ENCODE measurements around the gene ZACN. TPM values are rescaled to one million over a fixed set of nuclear protein-coding genes. Genes with fewer than 3 reads are reported as not detected.

The ZACN gene
- total and polyA plus RNA-seq, 8 donors = 0.12 to 27.5 (median 17.8) TPM; not detected in 1

DNA sequence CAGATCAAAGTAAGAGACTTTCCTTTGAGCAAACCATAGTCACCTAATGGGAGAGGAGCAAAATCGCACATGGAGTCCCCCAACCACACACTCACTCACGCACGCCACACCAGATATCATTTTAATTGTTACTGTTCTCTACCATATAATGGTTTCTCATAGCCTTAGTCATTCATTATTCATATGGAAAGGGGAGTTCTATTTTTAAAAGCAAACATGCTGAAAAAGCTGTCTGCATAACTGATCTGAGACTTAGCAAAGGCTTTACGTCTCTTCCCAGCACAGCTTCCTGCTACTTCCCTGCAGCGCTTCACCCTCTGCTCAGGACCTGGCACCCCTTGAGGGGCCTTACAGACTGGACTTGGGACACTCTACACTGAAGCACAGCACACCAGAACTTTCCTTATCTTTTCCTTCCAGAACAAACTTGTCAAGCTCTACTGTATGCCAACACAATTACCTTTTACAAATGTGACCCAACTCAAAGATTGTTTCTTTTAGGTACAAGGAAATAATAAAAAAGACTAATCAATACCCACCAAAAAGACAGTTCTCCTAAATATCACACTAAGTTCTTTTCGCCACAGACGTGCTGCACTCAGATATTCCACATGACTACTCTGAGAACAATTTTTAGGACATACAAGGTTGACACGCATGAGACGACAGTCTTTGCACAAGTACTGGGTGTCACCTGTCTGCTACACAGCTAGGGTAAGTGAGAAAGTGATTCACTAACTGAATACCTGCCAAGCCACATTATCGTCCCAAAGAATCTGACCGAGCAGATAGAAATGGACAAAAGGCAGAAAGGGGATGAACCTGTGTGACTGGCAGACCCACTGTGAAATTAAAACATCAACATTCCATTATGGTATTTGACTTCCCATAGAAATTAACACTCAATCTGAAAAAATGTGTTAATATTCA, 28.2 kb upstream of the ZACN start:
- TF ChIP-seq, protein P1, sequence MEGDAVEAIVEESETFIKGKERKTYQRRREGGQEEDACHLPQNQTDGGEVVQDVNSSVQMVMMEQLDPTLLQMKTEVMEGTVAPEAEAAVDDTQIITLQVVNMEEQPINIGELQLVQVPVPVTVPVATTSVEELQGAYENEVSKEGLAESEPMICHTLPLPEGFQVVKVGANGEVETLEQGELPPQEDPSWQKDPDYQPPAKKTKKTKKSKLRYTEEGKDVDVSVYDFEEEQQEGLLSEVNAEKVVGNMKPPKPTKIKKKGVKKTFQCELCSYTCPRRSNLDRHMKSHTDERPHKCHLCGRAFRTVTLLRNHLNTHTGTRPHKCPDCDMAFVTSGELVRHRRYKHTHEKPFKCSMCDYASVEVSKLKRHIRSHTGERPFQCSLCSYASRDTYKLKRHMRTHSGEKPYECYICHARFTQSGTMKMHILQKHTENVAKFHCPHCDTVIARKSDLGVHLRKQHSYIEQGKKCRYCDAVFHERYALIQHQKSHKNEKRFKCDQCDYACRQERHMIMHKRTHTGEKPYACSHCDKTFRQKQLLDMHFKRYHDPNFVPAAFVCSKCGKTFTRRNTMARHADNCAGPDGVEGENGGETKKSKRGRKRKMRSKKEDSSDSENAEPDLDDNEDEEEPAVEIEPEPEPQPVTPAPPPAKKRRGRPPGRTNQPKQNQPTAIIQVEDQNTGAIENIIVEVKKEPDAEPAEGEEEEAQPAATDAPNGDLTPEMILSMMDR (IDR thresholded peaks at IDR 0.05) = no peak
- Histone ChIP-seq H3K4me3 (no peak overlapping the region), H3K36me3 (peaks cover 0 to 99% of the 10 kb centered on the region in 2 donors), H3K27ac (peak overlapping the region; percentile 46 to 69), H3K4me1 (peaks cover 4 to 20% of the 10 kb centered on the region in 2 donors), H3K9me3 (no peaks in the 10 kb centered on the region), H3K27me3 (no peaks in the 10 kb centered on the region)
- DNase-seq (peak in 1 of 4 donors; percentile 39), ATAC-seq (peak; percentile 57)
- intact Hi-C loops (cut with DNase I) = no loop called here

DNA sequence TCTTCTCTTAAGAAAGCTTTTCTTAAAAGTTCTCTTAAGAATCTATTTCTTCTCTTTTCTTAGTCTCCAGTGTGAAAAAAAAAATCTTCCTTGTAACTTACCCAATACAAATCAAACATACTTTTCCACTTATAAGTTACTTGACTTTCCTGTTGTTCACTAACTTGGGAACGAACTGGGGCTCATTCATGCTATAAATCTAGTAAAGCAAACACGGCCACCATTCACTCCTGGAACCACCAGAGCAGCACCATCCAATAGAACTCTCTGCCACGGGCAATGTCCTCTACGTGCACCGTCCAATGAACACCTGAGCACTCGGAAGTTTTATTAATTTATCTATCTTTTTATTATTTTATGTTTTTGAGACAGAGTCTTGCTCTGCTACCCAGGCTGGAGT, 27.4 kb upstream of the ZACN start:
- Histone ChIP-seq H3K36me3 (peaks cover 0 to 99% of the 10 kb centered on the region in 2 donors), H3K4me3 (no peak overlapping the region), H3K4me1 (peaks cover 4 to 20% of the 10 kb centered on the region in 2 donors), H3K27ac (peak overlapping the region; percentile 46 to 69), H3K9me3 (no peaks in the 10 kb centered on the region), H3K27me3 (no peaks in the 10 kb centered on the region)
- intact Hi-C loops (cut with DNase I) = no loop called here
- DNase-seq (peak in 1 of 4 donors; percentile 56), ATAC-seq (peak; percentile 29)
- TF ChIP-seq, protein P1 (IDR thresholded peaks at IDR 0.05) = no peak

- TF ChIP-seq, protein P1 (IDR thresholded peaks at IDR 0.05) = no peak
- Histone ChIP-seq H3K4me1 (peaks cover 4 to 20% of the 10 kb centered on the region in 2 donors), H3K4me3 (no peak overlapping the region), H3K27me3 (no peaks in the 10 kb centered on the region), H3K9me3 (no peaks in the 10 kb centered on the region), H3K36me3 (peaks cover 0 to 99% of the 10 kb centered on the region in 2 donors), H3K27ac (peak overlapping the region; percentile 68 to 84)
- ATAC-seq (peak; percentile 57), DNase-seq (peak in 1 of 4 donors; percentile 83)
- intact Hi-C loops (cut with DNase I) = no loop called here
Observed at GRCh38 chr17:76053246-76054111, 25.5 kb upstream of the ZACN start.

DNA sequence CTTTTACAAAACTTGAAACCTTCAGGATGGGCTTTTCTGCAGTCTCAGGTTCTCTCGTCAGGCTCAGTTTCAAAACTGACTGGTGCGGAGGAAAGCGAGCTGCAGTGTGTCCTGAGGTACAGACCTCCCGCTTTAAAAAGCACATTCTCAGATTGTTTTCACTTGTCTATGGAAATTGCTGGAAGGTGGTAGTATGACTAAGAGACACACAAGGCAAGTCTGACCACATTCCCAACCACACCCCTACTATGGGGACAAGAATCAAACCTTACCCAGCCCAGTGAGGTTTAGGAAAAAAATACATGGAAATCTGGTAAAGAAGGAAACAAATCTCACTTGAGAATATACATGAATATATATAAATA, 24.9 kb upstream of the ZACN start:
- H3K27me3 ChIP-seq = no peaks in the 10 kb centered on the region
- peaks cover 0 to 99% of the 10 kb centered on the region in 2 donors for H3K36me3 ChIP-seq
- ATAC-seq (peak; percentile 61), DNase-seq (no peak)
- H3K4me1 ChIP-seq = peaks cover 4 to 15% of the 10 kb centered on the region in 2 donors
- peak overlapping the region; percentile 68 to 84 for H3K27ac ChIP-seq
- TF ChIP-seq, protein P1 (IDR thresholded peaks at IDR 0.05) = no peak
- no peaks in the 10 kb centered on the region for H3K9me3 ChIP-seq
- intact Hi-C loops (cut with DNase I) = no loop called here
- no peak overlapping the region for H3K4me3 ChIP-seq

Measured in left lung (tissue), 10 donors.